H1 (cell line): ENCODE data around the gene ARHGAP10. TPM values are rescaled to one million over a fixed set of nuclear protein-coding genes. Genes with fewer than 3 reads are reported as not detected.

Experiments
- CTCF ChIA-PET: fragments of 300-600 bp; sonication (Branson Sonifier 250); formaldehyde crosslinking; loops from one replicate; lab custom pipeline; 2021; ENCODE audit not compliant: partially characterized antibody; lab: Charles Lee
- POLR2A ChIA-PET: fragments of 300-600 bp; sonication (Branson Sonifier 250); formaldehyde crosslinking; loops from one replicate; lab custom pipeline; 2021; ENCODE audit warnings: inconsistent platforms; ENCODE audit not compliant: partially characterized antibody; lab: Charles Lee
- DNase-seq, 2 experiments: peaks; one replicate each; pipeline versions ENCODE4 v3.0.0 to v3.0.0-alpha.2; 2010 to 2022; ENCODE audit warnings: low spot score in 2 of 2, low read depth in 1 of 2, mixed read lengths in 1 of 2
- FAIRE-seq: peaks from 2 replicates; lab custom pipeline; 2011; peaks lifted over from hg19 to GRCh38; lab: Jason Lieb, UNC
- H2AFZ ChIP-seq: 2 replicates; pipeline ENCODE4 v1.8.1; 2012; ENCODE audit warnings: low read length, inconsistent platforms
- H2AK5ac ChIP-seq: 2 replicates; pipeline ENCODE4 v1.6.1; 2013; ENCODE audit warnings: low read depth, low read length
- H2BK120ac ChIP-seq: replicated peaks from 2 replicates; pipeline ENCODE3; 2013; ENCODE audit warnings: low read depth, low read length, inconsistent platforms
- H2BK12ac ChIP-seq: 2 replicates; pipeline ENCODE4 v1.6.1; 2013; ENCODE audit warnings: low read depth, low read length
- H2BK15ac ChIP-seq: 2 replicates; pipeline ENCODE4 v1.6.1; 2013; ENCODE audit warnings: low read length
- H2BK20ac ChIP-seq: 2 replicates; pipeline ENCODE4 v1.6.1; 2013; ENCODE audit warnings: low read length
- H2BK5ac ChIP-seq: 2 replicates; pipeline ENCODE4 v1.6.1; 2013; ENCODE audit warnings: low read depth, low read length
- H3K14ac ChIP-seq: 2 replicates; pipeline ENCODE4 v1.6.1; 2013; ENCODE audit warnings: inconsistent platforms; ENCODE audit not compliant: insufficient read length
- H3K18ac ChIP-seq: 2 replicates; pipeline ENCODE4 v1.6.1; 2013; ENCODE audit warnings: low read length; ENCODE audit errors: extremely low read depth
- H3K23ac ChIP-seq: 2 replicates; pipeline ENCODE4 v1.6.1; 2013; ENCODE audit warnings: inconsistent platforms; ENCODE audit not compliant: insufficient read length
- H3K23me2 ChIP-seq: 2 replicates; pipeline ENCODE4 v1.6.1; 2013; ENCODE audit warnings: low read depth, low read length
- H3K27ac ChIP-seq: 2 replicates; pipeline ENCODE4 v1.6.1; 2011; ENCODE audit warnings: low read depth, low read length, inconsistent platforms
- H3K27me3 ChIP-seq, 4 experiments: replicated peaks in 1 of 4; 1 replicate in 1 of 4; 2 replicates in 3 of 4; pipeline versions ENCODE4 v1.6.1 to v1.8.1; 2011 to 2013; ENCODE audit warnings: low read length in 3 of 4, mild to moderate bottlenecking in 3 of 4, inconsistent platforms in 2 of 4, mixed read lengths in 2 of 4, moderate library complexity in 1 of 4; ENCODE audit not compliant: control insufficient read depth in 3 of 4, insufficient read depth in 3 of 4; ENCODE audit errors: extremely low read depth in 1 of 4
- H3K36me3 ChIP-seq, 4 experiments: 2 replicates each; pipeline versions ENCODE4 v1.6.1 to v1.8.1; 2011 to 2013; ENCODE audit warnings: mild to moderate bottlenecking in 4 of 4, low read length in 3 of 4, moderate library complexity in 2 of 4, control low read depth in 1 of 4, inconsistent platforms in 1 of 4; ENCODE audit not compliant: insufficient read depth in 4 of 4, control insufficient read depth in 2 of 4
- H3K4ac ChIP-seq: replicated peaks from 2 replicates; pipeline ENCODE3; 2013; ENCODE audit warnings: low read length, low read depth, mixed read lengths, inconsistent platforms; ENCODE audit not compliant: insufficient read length
- H3K4me1 ChIP-seq, 4 experiments: replicated peaks in 1 of 4; 1 replicate in 1 of 4; 2 replicates in 3 of 4; pipeline versions ENCODE4 v1.6.1 to v1.8.1; 2011 to 2013; ENCODE audit warnings: low read length in 3 of 4, inconsistent platforms in 2 of 4, mixed read lengths in 1 of 4; ENCODE audit not compliant: insufficient read depth in 4 of 4, control insufficient read depth in 3 of 4
- H3K4me2 ChIP-seq, 2 experiments: 2 replicates each; pipeline versions ENCODE4 v1.6.1 to v1.8.1; 2011 to 2013; ENCODE audit warnings: low read depth in 2 of 2, low read length in 2 of 2, control low read depth in 1 of 2, inconsistent platforms in 1 of 2, mild to moderate bottlenecking in 1 of 2; ENCODE audit not compliant: insufficient read depth in 1 of 2
- H3K4me3 ChIP-seq, 4 experiments: fragments of 200-600, 300-600 bp in 1 of 4; sonication (generic), shearing (Covaris generic), sonication (Bioruptor Twin) in 1 of 4; 2 replicates each; pipeline versions ENCODE4 v1.5.1 to v1.8.1; 2011 to 2016; ENCODE audit warnings: low read length in 4 of 4, low read depth in 3 of 4, control low read depth in 2 of 4, inconsistent platforms in 2 of 4, mild to moderate bottlenecking in 2 of 4, mixed read lengths in 1 of 4, moderate library complexity in 1 of 4; ENCODE audit not compliant: insufficient read depth in 2 of 4; ENCODE audit errors: extremely low read depth in 1 of 4
- H3K56ac ChIP-seq: replicated peaks from 2 replicates; pipeline ENCODE3; 2013; ENCODE audit warnings: low read depth, mild to moderate bottlenecking, mixed read lengths, low read length, inconsistent platforms; ENCODE audit not compliant: insufficient read length
- H3K79me1 ChIP-seq: 2 replicates; pipeline ENCODE4 v1.6.1; 2013; ENCODE audit warnings: low read depth, low read length, control low read depth
- H3K79me2 ChIP-seq, 2 experiments: 2 replicates each; pipeline versions ENCODE4 v1.6.1 to v1.8.1; 2012 to 2013; ENCODE audit warnings: low read length in 2 of 2, mild to moderate bottlenecking in 2 of 2, inconsistent platforms in 1 of 2; ENCODE audit not compliant: insufficient read depth in 2 of 2, control insufficient read depth in 1 of 2
- H3K9ac ChIP-seq, 4 experiments: replicated peaks in 1 of 4; 1 replicate in 1 of 4; 2 replicates in 3 of 4; pipeline versions ENCODE4 v1.6.1 to v1.8.1; 2011 to 2013; ENCODE audit warnings: low read depth in 3 of 4, low read length in 3 of 4, control low read depth in 2 of 4, mild to moderate bottlenecking in 2 of 4, moderate library complexity in 2 of 4, inconsistent platforms in 1 of 4; ENCODE audit errors: extremely low read depth in 1 of 4
- H3K9me3 ChIP-seq, 2 experiments: 2 replicates each; pipeline versions ENCODE4 v1.6.1 to v1.8.1; 2012 to 2013; ENCODE audit warnings: mild to moderate bottlenecking in 2 of 2, moderate library complexity in 2 of 2, control low read depth in 1 of 2, inconsistent platforms in 1 of 2, low read depth in 1 of 2, low read length in 1 of 2, mixed read lengths in 1 of 2; ENCODE audit not compliant: insufficient read depth in 2 of 2
- H4K20me1 ChIP-seq, 2 experiments: replicated peaks in 1 of 2; 2 replicates each; pipeline versions ENCODE3 to v1.8.1; 2011 to 2013; ENCODE audit warnings: inconsistent platforms in 2 of 2, low read length in 2 of 2, mild to moderate bottlenecking in 1 of 2; ENCODE audit not compliant: insufficient read depth in 2 of 2, control insufficient read depth in 1 of 2
- H4K5ac ChIP-seq: 2 replicates; pipeline ENCODE4 v1.6.1; 2013; ENCODE audit warnings: low read length, low read depth, mixed read lengths, inconsistent platforms; ENCODE audit not compliant: insufficient read length
- H4K8ac ChIP-seq: 2 replicates; pipeline ENCODE4 v1.8.0; 2013; ENCODE audit warnings: mild to moderate bottlenecking, moderate library complexity, low read length, inconsistent platforms; ENCODE audit not compliant: insufficient read depth; ENCODE audit errors: extremely low read depth
- H4K91ac ChIP-seq: replicated peaks from 2 replicates; pipeline ENCODE3; 2013; ENCODE audit warnings: low read length, mixed read lengths, inconsistent platforms; ENCODE audit not compliant: insufficient read length
- GABPA ChIP-seq: IDR thresholded peaks from 2 replicates; pipeline ENCODE4 v1.6.1; 2011; ENCODE audit warnings: mild to moderate bottlenecking, low read length, moderate library complexity, borderline replicate concordance; ENCODE audit not compliant: insufficient read depth
- GTF2F1 ChIP-seq: IDR thresholded peaks from 2 replicates; pipeline ENCODE4 v1.6.1; 2012; ENCODE audit warnings: low read depth, low read length, improper control_type of control experiment, borderline replicate concordance
- HDAC6 ChIP-seq: IDR thresholded peaks from one replicate; pipeline ENCODE4 v1.7.1; 2012; ENCODE audit warnings: low read depth, mild to moderate bottlenecking, inconsistent platforms, low read length, moderate library complexity
- JUND ChIP-seq: IDR thresholded peaks from 2 replicates; pipeline ENCODE4 v1.6.1; 2011; ENCODE audit warnings: mild to moderate bottlenecking, improper control_type of control experiment, low read length
- KDM4A ChIP-seq: IDR thresholded peaks from one replicate; pipeline ENCODE4 v1.7.1; 2012; ENCODE audit warnings: low read depth, mild to moderate bottlenecking, moderate library complexity, low read length, inconsistent platforms; ENCODE audit not compliant: severe bottlenecking
- NANOG ChIP-seq: IDR thresholded peaks from 2 replicates; pipeline ENCODE4 v1.6.1; 2011; ENCODE audit warnings: low read length, low read depth, mild to moderate bottlenecking, inconsistent platforms; ENCODE audit not compliant: insufficient read depth, poor library complexity, severe bottlenecking
- POU5F1 ChIP-seq: IDR thresholded peaks from 2 replicates; pipeline ENCODE4 v1.6.1; 2011; ENCODE audit warnings: low read depth, mild to moderate bottlenecking, low read length, moderate library complexity
- SIN3A ChIP-seq, 2 experiments: IDR thresholded peaks in 1 of 2; conservative IDR thresholded peaks in 1 of 2; 2 replicates each; pipeline ENCODE4 v1.6.1; 2011 to 2012; ENCODE audit warnings: low read length in 2 of 2, improper control_type of control experiment in 1 of 2, low read depth in 1 of 2, mild to moderate bottlenecking in 1 of 2
- WGBS, 2 experiments: shearing (Covaris generic) in 1 of 2; methylation state at CpG; one replicate each; pipeline versions ENCODE4 v1.1.6 to v1.1.7; 2013 to 2015; ENCODE audit warnings: low lambda C conversion rate in 2 of 2, mixed read lengths in 2 of 2, inconsistent platforms in 1 of 2, low coverage in 1 of 2, missing lambda C conversion rate in 1 of 2; ENCODE audit not compliant: insufficient replicate concordance in 2 of 2, insufficient coverage in 1 of 2, insufficient read length in 1 of 2; ENCODE audit errors: extremely low coverage in 1 of 2, missing lambda C conversion rate in 1 of 2; 5-methylcytosine and 5-hydroxymethylcytosine counted together
- polyA plus RNA-seq, 7 experiments: library from polyadenylated mRNA; depleted of rRNA in 3 of 7; stranded (reverse) in 5 of 7; unstranded in 2 of 7; fragments of >200 nt in 5 of 7; fragments of 200-250 nt in 2 of 7; gene quantifications; 1 replicate in 5 of 7; 2 replicates in 1 of 7; 4 replicates in 1 of 7; pipeline versions ENCODE4 v1.2.1 to v1.2.3, GENCODE V29; 2011 to 2013; ENCODE audit warnings: missing spikeins in 2 of 7, mixed read lengths in 2 of 7
- total RNA-seq: library from RNA; stranded (reverse); fragmentation: NEBNext Ultra II Directional; extraction: Animal tissue kit (Norgen Biotek cat#: 25700); gene quantifications from 2 replicates; pipeline ENCODE4 v1.2.1, GENCODE V29; 2021
- TF ChIP-seq, protein P1 (sequence below): IDR thresholded peaks from 2 replicates; pipeline ENCODE4 v1.6.1; 2012; ENCODE audit warnings: low read length, inconsistent platforms

ARHGAP10 gene
- total and polyA plus RNA-seq, 2 of the 8 experiments (the other 6 are each of a cell fraction or from before 2014, with no cell fraction given) = 3.7 to 6.1 TPM

DNA sequence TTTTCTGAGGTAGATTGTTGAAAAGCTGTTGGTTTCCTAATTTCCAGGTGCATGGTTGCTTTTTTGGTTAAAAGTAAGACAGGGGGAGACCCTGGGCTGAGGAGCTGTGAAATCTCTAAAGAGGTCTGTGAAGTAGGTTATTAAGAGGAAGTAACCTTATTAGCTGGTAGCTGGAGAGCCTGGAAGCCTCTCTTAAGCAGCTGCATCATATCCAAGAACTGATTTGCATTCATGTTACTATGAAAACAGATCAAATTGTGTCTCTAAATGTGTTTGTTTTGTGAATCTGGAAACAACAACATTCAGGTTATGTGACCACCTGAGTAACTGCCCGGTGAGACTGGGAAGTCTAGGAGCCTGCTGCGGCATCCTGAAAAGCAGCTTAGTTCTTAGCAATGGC, 54.1 kb downstream of the ARHGAP10 start:
- no peak overlapping the region for H3K56ac ChIP-seq
- H3K9me3 ChIP-seq = no peaks in the 10 kb centered on the region
- no peaks in the 10 kb centered on the region for H3K79me2 ChIP-seq
- FAIRE-seq = no peak
- no peak overlapping the region for H2BK5ac ChIP-seq
- no peak overlapping the region for H4K8ac ChIP-seq
- 98% methylated on average over 2 of the region's 2 CpGs; no CpG with 5 or more reads in 1 of the 2 experiments for WGBS, 2 experiments
- H3K79me1 ChIP-seq = no peaks in the 10 kb centered on the region; the same call in 1 of the 2 replicates
- no peak overlapping the region for H2BK20ac ChIP-seq
- H2BK12ac ChIP-seq = no peak overlapping the region
- no peak overlapping the region for H3K14ac ChIP-seq
- no peak overlapping the region for H4K5ac ChIP-seq
- no peak overlapping the region for H3K9ac ChIP-seq
- H2AFZ ChIP-seq = no peak overlapping the region
- peaks cover 0 to 2% (median 0%) of the 10 kb centered on the region in 4 experiments; a peak in 1 of 7 replicates for H3K4me1 ChIP-seq
- H2BK15ac ChIP-seq = no peak overlapping the region
- H4K91ac ChIP-seq = no peak overlapping the region
- H3K27me3 ChIP-seq = no peaks in the 10 kb centered on the region
- no peak for TF ChIP-seq GABPA
- no peak for TF ChIP-seq SIN3A (conservative IDR thresholded peaks at IDR 0.05 in 1 of 2, IDR thresholded peaks at IDR 0.05 in 1 of 2; ENCODE audit: low read depth in 1 of 2, low read length in 2 of 2)
- TF ChIP-seq, protein P1, sequence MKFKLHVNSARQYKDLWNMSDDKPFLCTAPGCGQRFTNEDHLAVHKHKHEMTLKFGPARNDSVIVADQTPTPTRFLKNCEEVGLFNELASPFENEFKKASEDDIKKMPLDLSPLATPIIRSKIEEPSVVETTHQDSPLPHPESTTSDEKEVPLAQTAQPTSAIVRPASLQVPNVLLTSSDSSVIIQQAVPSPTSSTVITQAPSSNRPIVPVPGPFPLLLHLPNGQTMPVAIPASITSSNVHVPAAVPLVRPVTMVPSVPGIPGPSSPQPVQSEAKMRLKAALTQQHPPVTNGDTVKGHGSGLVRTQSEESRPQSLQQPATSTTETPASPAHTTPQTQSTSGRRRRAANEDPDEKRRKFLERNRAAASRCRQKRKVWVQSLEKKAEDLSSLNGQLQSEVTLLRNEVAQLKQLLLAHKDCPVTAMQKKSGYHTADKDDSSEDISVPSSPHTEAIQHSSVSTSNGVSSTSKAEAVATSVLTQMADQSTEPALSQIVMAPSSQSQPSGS = no peak
- TF ChIP-seq NANOG = no peak
- TF ChIP-seq JUND = no peak
- no peak for TF ChIP-seq POU5F1
- no peak for TF ChIP-seq GTF2F1
- TF ChIP-seq HDAC6 = no peak
- TF ChIP-seq KDM4A = no peak
- no peak for DNase-seq
- no peak overlapping the region for H3K4ac ChIP-seq
- H4K20me1 ChIP-seq = no peaks in the 10 kb centered on the region
- no peak overlapping the region for H2AK5ac ChIP-seq
- no peak overlapping the region for H3K4me3 ChIP-seq
- H3K36me3 ChIP-seq = no peaks in the 10 kb centered on the region
- no peaks in the 10 kb centered on the region for H3K23me2 ChIP-seq
- no peak overlapping the region for H2BK120ac ChIP-seq
- H3K4me2 ChIP-seq = no peak overlapping the region
- no peak overlapping the region for H3K18ac ChIP-seq
- ChIA-PET POLR2A (interaction anchor here (1.4 kb wide), 1 partner anchor 14 kb away, joined by 4 read pairs; no protein-coding TSS in a partner anchor), CTCF (interaction anchor here (0.9 to 1.7 kb wide), 4 partner anchors 54 to 81 kb away, joined by 3 to 7 read pairs (median 4); partner anchors contain the start of gene ARHGAP10)
- H3K23ac ChIP-seq = no peak overlapping the region
- H3K27ac ChIP-seq = no peak overlapping the region
